Mesenchymal stem cell (in vitro differentiated cells and primary cell): ENCODE measurements around the gene GREM1.

Source experiments
- DNase-seq: peaks from one replicate; pipeline ENCODE4 v3.0.0-alpha.2; 2013
- H2AFZ ChIP-seq: one replicate; pipeline ENCODE4 v1.6.1; 2013; ENCODE audit warnings: low read depth, mild to moderate bottlenecking, control low read depth, inconsistent platforms, low read length, moderate library complexity
- H2AK5ac ChIP-seq: 2 replicates; pipeline ENCODE4 v1.6.1; 2013; ENCODE audit warnings: low read length, moderate library complexity, mild to moderate bottlenecking, inconsistent platforms; ENCODE audit not compliant: severe bottlenecking
- H2BK120ac ChIP-seq: one replicate; pipeline ENCODE4 v1.6.1; 2013; ENCODE audit warnings: low read depth, mild to moderate bottlenecking, inconsistent platforms, low read length, moderate library complexity
- H2BK12ac ChIP-seq, 2 experiments: one replicate each; pipeline ENCODE4 v1.6.1; 2013; ENCODE audit warnings: inconsistent platforms in 2 of 2, low read length in 2 of 2, mild to moderate bottlenecking in 2 of 2, moderate library complexity in 2 of 2, control low read depth in 1 of 2
- H2BK15ac ChIP-seq: one replicate; pipeline ENCODE4 v1.6.1; 2013; ENCODE audit warnings: mild to moderate bottlenecking, low read depth, inconsistent platforms; ENCODE audit not compliant: poor library complexity, severe bottlenecking
- H2BK5ac ChIP-seq: 2 replicates; pipeline ENCODE4 v1.6.1; 2013; ENCODE audit warnings: low read depth, mild to moderate bottlenecking, low read length, control low read depth, inconsistent platforms; ENCODE audit not compliant: poor library complexity, severe bottlenecking
- H3K14ac ChIP-seq, 2 experiments: one replicate each; pipeline ENCODE4 v1.6.1; 2013; ENCODE audit warnings: inconsistent platforms in 2 of 2, low read length in 2 of 2, control low read depth in 1 of 2, mild to moderate bottlenecking in 1 of 2, moderate library complexity in 1 of 2
- H3K18ac ChIP-seq, 2 experiments: one replicate each; pipeline ENCODE4 v1.6.1; 2013; ENCODE audit warnings: inconsistent platforms in 2 of 2, low read length in 2 of 2, control low read depth in 1 of 2, low read depth in 1 of 2, mild to moderate bottlenecking in 1 of 2
- H3K23ac ChIP-seq, 2 experiments: one replicate each; pipeline ENCODE4 v1.6.1; 2013; ENCODE audit warnings: inconsistent platforms in 2 of 2, low read length in 2 of 2, mild to moderate bottlenecking in 2 of 2, moderate library complexity in 2 of 2, control low read depth in 1 of 2
- H3K27ac ChIP-seq: 2 replicates; pipeline ENCODE4 v1.5.1; 2013; ENCODE audit warnings: mild to moderate bottlenecking, moderate library complexity, low read length, control low read depth, inconsistent platforms; ENCODE audit not compliant: poor library complexity, severe bottlenecking
- H3K27me3 ChIP-seq, 2 experiments: 2 replicates each; pipeline versions ENCODE4 v1.6.1 to v1.7.0; 2013; ENCODE audit warnings: low read length in 2 of 2, mild to moderate bottlenecking in 2 of 2, moderate library complexity in 2 of 2, control low read depth in 1 of 2, inconsistent platforms in 1 of 2; ENCODE audit not compliant: control insufficient read depth in 1 of 2, insufficient read depth in 1 of 2
- H3K36me3 ChIP-seq, 2 experiments: 2 replicates each; pipeline versions ENCODE4 v1.6.1 to v1.7.0; 2013; ENCODE audit warnings: low read length in 2 of 2, control low read depth in 1 of 2, inconsistent platforms in 1 of 2, low read depth in 1 of 2, mild to moderate bottlenecking in 1 of 2; ENCODE audit not compliant: insufficient read depth in 2 of 2, control insufficient read depth in 1 of 2
- H3K4ac ChIP-seq, 2 experiments: one replicate each; pipeline ENCODE4 v1.6.1; 2013; ENCODE audit warnings: inconsistent platforms in 2 of 2, low read length in 2 of 2, mild to moderate bottlenecking in 2 of 2, moderate library complexity in 2 of 2, control low read depth in 1 of 2, low read depth in 1 of 2
- H3K4me1 ChIP-seq: 2 replicates; pipeline ENCODE4 v1.6.1; 2013; ENCODE audit warnings: low read depth, low read length, control low read depth; ENCODE audit not compliant: control insufficient read depth, insufficient read depth
- H3K4me2 ChIP-seq: 2 replicates; pipeline ENCODE4 v1.6.1; 2013; ENCODE audit warnings: low read length, mild to moderate bottlenecking, inconsistent platforms; ENCODE audit not compliant: poor library complexity, severe bottlenecking
- H3K4me3 ChIP-seq, 2 experiments: 2 replicates each; pipeline versions ENCODE4 v1.5.1 to v1.7.0; 2013; ENCODE audit warnings: low read length in 2 of 2, mild to moderate bottlenecking in 2 of 2, control low read depth in 1 of 2, low read depth in 1 of 2; ENCODE audit not compliant: insufficient read depth in 1 of 2
- H3K79me1 ChIP-seq: replicated peaks from 2 replicates; pipeline ENCODE4 v1.6.1; 2013; ENCODE audit warnings: mild to moderate bottlenecking, control low read depth, low read length, inconsistent platforms; ENCODE audit not compliant: poor library complexity, severe bottlenecking
- H3K9ac ChIP-seq: 2 replicates; pipeline ENCODE4 v1.7.0; 2013; ENCODE audit warnings: mild to moderate bottlenecking, low read length, moderate library complexity
- H3K9me3 ChIP-seq: 2 replicates; pipeline ENCODE4 v1.7.0; 2013; ENCODE audit warnings: mild to moderate bottlenecking, low read length; ENCODE audit not compliant: control insufficient read depth
- H4K8ac ChIP-seq: one replicate; pipeline ENCODE4 v1.6.1; 2013; ENCODE audit warnings: inconsistent platforms, mild to moderate bottlenecking, low read length, moderate library complexity
- H4K91ac ChIP-seq: one replicate; pipeline ENCODE4 v1.6.1; 2013; ENCODE audit warnings: mild to moderate bottlenecking, low read length, inconsistent platforms
- WGBS: methylation state at CpG from one replicate; pipeline ENCODE4 v1.1.7; 2013; ENCODE audit warnings: mixed read lengths; 5-methylcytosine and 5-hydroxymethylcytosine counted together

The GREM1 gene

GRCh38 chr15:32690941-32691688 is 26.7 kb upstream of the GREM1 start:
- H3K27ac ChIP-seq: no peak overlapping the region
- no peak overlapping the region for H4K91ac ChIP-seq
- H3K9me3 ChIP-seq: no peaks in the 10 kb centered on the region
- no peak overlapping the region for H2BK12ac ChIP-seq
- H3K18ac ChIP-seq: no peak overlapping the region
- no peak for DNase-seq
- H2BK15ac ChIP-seq: no peak overlapping the region
- H2BK5ac ChIP-seq: no peak overlapping the region
- peaks cover 5% of the 10 kb centered on the region for H3K4me1 ChIP-seq
- no peak overlapping the region for H4K8ac ChIP-seq
- H3K9ac ChIP-seq: no peak overlapping the region
- H2AK5ac ChIP-seq: no peak overlapping the region
- H3K4me3 ChIP-seq: no peak overlapping the region
- no peaks in the 10 kb centered on the region for H3K79me1 ChIP-seq
- WGBS: 78% methylated on average over 8 of the region's 8 CpGs
- no peak overlapping the region for H3K4ac ChIP-seq
- H2BK120ac ChIP-seq: no peak overlapping the region
- no peaks in the 10 kb centered on the region for H3K27me3 ChIP-seq
- H2AFZ ChIP-seq: no peak overlapping the region
- no peak overlapping the region for H3K4me2 ChIP-seq
- H3K14ac ChIP-seq: no peak overlapping the region
- no peak overlapping the region for H3K23ac ChIP-seq
- no peaks in the 10 kb centered on the region for H3K36me3 ChIP-seq

- H3K18ac ChIP-seq: no peak overlapping the region
- no peak overlapping the region for H3K4me3 ChIP-seq
- no peak overlapping the region for H3K23ac ChIP-seq
- no peak overlapping the region for H2BK15ac ChIP-seq
- H3K4me1 ChIP-seq: peaks cover 5% of the 10 kb centered on the region
- H3K9ac ChIP-seq: no peak overlapping the region
- H2BK120ac ChIP-seq: no peak overlapping the region
- H3K9me3 ChIP-seq: no peaks in the 10 kb centered on the region
- no peaks in the 10 kb centered on the region for H3K79me1 ChIP-seq
- no peak overlapping the region for H2BK5ac ChIP-seq
- no peak overlapping the region for H2BK12ac ChIP-seq
- no peak overlapping the region for H4K8ac ChIP-seq
- no peaks in the 10 kb centered on the region for H3K27me3 ChIP-seq
- H2AK5ac ChIP-seq: no peak overlapping the region
- no peak overlapping the region for H3K14ac ChIP-seq
- no peak overlapping the region for H3K4ac ChIP-seq
- DNase-seq: no peak
- H3K36me3 ChIP-seq: no peaks in the 10 kb centered on the region
- no peak overlapping the region for H3K27ac ChIP-seq
- H3K4me2 ChIP-seq: no peak overlapping the region
- 93% methylated on average over 10 of the region's 10 CpGs for WGBS
- no peak overlapping the region for H4K91ac ChIP-seq
- no peak overlapping the region for H2AFZ ChIP-seq
Observed at GRCh38 chr15:32691689-32692038, 26.1 kb upstream of the GREM1 start.

DNA sequence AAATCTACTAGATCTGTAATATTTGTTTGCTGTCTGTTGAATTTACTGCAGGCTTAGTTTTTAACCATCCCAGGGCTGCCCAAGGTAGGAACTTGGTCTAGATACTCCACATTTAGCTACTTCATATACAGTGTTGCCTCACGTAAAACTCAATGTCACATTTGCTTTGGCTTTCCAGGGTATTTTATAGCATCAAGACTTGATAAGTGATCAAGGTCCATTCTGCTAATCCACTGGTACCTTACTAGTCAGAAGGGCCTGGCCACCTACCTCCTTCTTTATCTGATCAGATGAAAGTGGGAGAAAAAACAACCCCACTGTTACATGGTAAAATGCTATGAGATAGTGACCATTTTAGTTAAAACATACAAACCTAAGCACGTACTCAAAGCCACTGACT is 25.5 kb upstream of the GREM1 start:
- Histone ChIP-seq H3K27me3 (no peaks in the 10 kb centered on the region), H3K79me1 (no peaks in the 10 kb centered on the region), H3K9me3 (no peaks in the 10 kb centered on the region), H3K23ac (no peak overlapping the region), H2AK5ac (no peak overlapping the region), H3K27ac (no peak overlapping the region), H3K4me1 (peaks cover 5% of the 10 kb centered on the region), H2BK15ac (no peak overlapping the region), H4K8ac (no peak overlapping the region), H3K4me2 (no peak overlapping the region), H3K9ac (no peak overlapping the region), H2BK12ac (no peak overlapping the region), H3K18ac (no peak overlapping the region), H2BK120ac (no peak overlapping the region), H3K4me3 (no peak overlapping the region), H4K91ac (no peak overlapping the region), H2BK5ac (no peak overlapping the region), H2AFZ (no peak overlapping the region), H3K4ac (no peak overlapping the region), H3K14ac (no peak overlapping the region), H3K36me3 (no peaks in the 10 kb centered on the region)
- WGBS: 100% methylated on average over 2 of the region's 2 CpGs
- DNase-seq: no peak

DNA sequence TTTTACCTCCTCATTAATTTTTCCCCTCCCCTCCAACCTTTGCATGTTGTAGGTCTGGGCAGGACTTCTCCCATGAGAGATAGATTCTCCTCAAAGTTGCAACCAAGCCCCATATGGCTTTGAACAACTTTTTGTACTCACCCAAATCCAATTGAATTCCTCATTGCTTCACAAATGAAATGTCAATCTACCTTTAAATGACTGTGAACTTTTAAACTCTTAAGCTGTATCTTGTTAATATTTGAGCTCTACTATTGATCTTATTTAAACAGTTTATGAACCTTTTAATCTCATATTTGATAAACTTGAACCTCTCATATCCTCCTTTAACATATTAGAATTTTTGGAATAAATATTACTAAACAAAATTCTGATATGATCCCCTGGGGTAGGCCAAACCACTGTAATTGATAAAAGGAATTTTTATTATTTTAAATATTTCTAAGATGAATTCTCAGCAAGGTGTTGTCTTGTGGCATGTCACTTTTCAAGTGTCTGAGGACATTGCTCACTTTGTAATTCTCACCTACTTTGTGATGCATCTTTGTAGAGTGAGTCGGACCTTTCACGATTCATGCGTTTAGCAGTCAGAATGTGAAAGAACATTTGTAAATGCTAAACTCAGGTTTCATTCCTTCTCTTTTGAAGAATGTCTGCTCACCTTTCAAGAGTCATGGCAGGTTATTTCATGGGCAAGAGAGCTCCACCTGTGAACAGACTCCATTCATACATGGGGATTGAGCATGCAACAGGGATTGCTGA is 23.4 kb upstream of the GREM1 start:
- Histone ChIP-seq H2AK5ac (no peak overlapping the region), H3K4me2 (no peak overlapping the region), H3K79me1 (no peaks in the 10 kb centered on the region), H3K9ac (no peak overlapping the region), H3K4ac (no peak overlapping the region), H2BK12ac (no peak overlapping the region), H3K14ac (no peak overlapping the region), H3K4me3 (no peak overlapping the region), H4K91ac (no peak overlapping the region), H2BK5ac (no peak overlapping the region), H3K23ac (no peak overlapping the region), H2AFZ (no peak overlapping the region), H4K8ac (no peak overlapping the region), H3K27ac (no peak overlapping the region), H3K9me3 (no peaks in the 10 kb centered on the region), H2BK120ac (no peak overlapping the region), H3K27me3 (no peaks in the 10 kb centered on the region), H3K36me3 (no peaks in the 10 kb centered on the region), H3K4me1 (no peaks in the 10 kb centered on the region), H2BK15ac (no peak overlapping the region), H3K18ac (no peak overlapping the region)
- no peak for DNase-seq
- WGBS: 93% methylated on average over 3 of the region's 3 CpGs
